ENCODE data around the gene FAM3C.
"Not testable (repeated sequence)": the region's sequence is repeated elsewhere in the genome, so short reads cannot be mapped to it uniquely, and the experiment has no call there.

Gene FAM3C

GRCh38 chr7:121328508-121329190 is 67.5 kb downstream of the FAM3C start, which contains the start of gene WNT16:
Gene WNT16 (plus strand): TSS chr7:121329000. CDS start chr7:121329293, 293 bp downstream.
- peak within 1 kb of the TSS; percentile 45 for H3K4me3 ChIP-seq (ENCODE audit: low read depth, low read length)
- no peak for TF ChIP-seq CTCF (IDR thresholded peaks at IDR 0.05; ENCODE audit: low read depth, low read length, missing control alignments)
- no peak for DNase-seq (ENCODE audit: low read depth)

- H3K4me3 ChIP-seq (ENCODE audit: low read depth, low read length) = no peak overlapping the region
- no peak for TF ChIP-seq CTCF (IDR thresholded peaks at IDR 0.05; ENCODE audit: low read depth, low read length, missing control alignments)
- DNase-seq (ENCODE audit: low read depth) = no peak
These were observed 68.4 kb downstream of the FAM3C start for GRCh38 chr7:121327671-121328070.

- DNase-seq (ENCODE audit: low read depth) = no peak
- H3K4me3 ChIP-seq (ENCODE audit: low read depth, low read length) = no peak overlapping the region
- no peak for TF ChIP-seq CTCF (IDR thresholded peaks at IDR 0.05; ENCODE audit: low read depth, low read length, missing control alignments)
These were observed 72.4 kb downstream of the FAM3C start for GRCh38 chr7:121323515-121324302.

GRCh38 chr7:121322460-121322859 is 73.6 kb downstream of the FAM3C start:
- H3K4me3 ChIP-seq (ENCODE audit: low read depth, low read length) = no peak overlapping the region
- no peak for TF ChIP-seq CTCF (IDR thresholded peaks at IDR 0.05; ENCODE audit: low read depth, low read length, missing control alignments)
- no peak for DNase-seq (ENCODE audit: low read depth)

- H3K4me3 ChIP-seq (ENCODE audit: low read depth, low read length); DNase-seq (ENCODE audit: low read depth): not testable (repeated sequence)
These were observed 80.9 kb downstream of the FAM3C start for GRCh38 chr7:121315170-121315569.

- peak; percentile 50 for DNase-seq (ENCODE audit: low read depth)
- TF ChIP-seq CTCF (IDR thresholded peaks at IDR 0.05; ENCODE audit: low read depth, low read length, missing control alignments) = peak; percentile 11
- no peak overlapping the region; the same call in 1 of the 2 replicates for H3K4me3 ChIP-seq (ENCODE audit: low read depth, low read length)
These were observed 82.1 kb downstream of the FAM3C start for GRCh38 chr7:121313793-121314676.

All from GM12864 (cell line).